Retinal pigment epithelial cell (primary cell): ENCODE measurements around the gene FAM241B.

Experiments
- DNase-seq: peaks from one replicate; pipeline ENCODE4 v3.0.0-alpha.2; 2010; ENCODE audit warnings: low read depth
- H3K4me3 ChIP-seq: 2 replicates; pipeline ENCODE4 v1.5.1; 2011; ENCODE audit warnings: mild to moderate bottlenecking, low read length, control low read depth, moderate library complexity
- TF ChIP-seq, protein P1 (sequence below): conservative IDR thresholded peaks from 2 replicates; pipeline ENCODE4 v1.5.1; 2011; ENCODE audit warnings: low read depth, low read length, control low read depth, inconsistent platforms

FAM241B gene

DNA sequence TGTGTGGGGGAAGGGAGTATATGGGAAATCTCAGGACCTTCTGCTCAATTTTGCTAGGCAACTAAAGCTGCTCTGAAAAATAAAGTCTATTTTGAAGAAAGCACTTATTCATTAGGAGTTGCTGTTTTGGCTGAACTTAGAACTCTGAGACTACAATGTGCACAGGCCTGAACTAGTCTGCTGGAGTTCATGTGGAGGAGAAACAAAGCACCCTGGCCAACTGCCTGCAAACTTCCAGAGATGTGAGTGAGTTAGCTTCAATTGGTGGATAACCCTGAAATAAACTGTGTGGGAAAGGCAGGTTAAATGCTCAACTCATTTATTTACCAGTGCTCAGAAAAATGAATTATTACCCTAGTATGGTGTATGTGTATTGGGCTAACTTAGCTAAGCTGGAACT lies 17.3 kb upstream of the FAM241B start:
- H3K4me3 ChIP-seq, result no peak overlapping the region
- no peak for DNase-seq
- TF ChIP-seq, protein P1, sequence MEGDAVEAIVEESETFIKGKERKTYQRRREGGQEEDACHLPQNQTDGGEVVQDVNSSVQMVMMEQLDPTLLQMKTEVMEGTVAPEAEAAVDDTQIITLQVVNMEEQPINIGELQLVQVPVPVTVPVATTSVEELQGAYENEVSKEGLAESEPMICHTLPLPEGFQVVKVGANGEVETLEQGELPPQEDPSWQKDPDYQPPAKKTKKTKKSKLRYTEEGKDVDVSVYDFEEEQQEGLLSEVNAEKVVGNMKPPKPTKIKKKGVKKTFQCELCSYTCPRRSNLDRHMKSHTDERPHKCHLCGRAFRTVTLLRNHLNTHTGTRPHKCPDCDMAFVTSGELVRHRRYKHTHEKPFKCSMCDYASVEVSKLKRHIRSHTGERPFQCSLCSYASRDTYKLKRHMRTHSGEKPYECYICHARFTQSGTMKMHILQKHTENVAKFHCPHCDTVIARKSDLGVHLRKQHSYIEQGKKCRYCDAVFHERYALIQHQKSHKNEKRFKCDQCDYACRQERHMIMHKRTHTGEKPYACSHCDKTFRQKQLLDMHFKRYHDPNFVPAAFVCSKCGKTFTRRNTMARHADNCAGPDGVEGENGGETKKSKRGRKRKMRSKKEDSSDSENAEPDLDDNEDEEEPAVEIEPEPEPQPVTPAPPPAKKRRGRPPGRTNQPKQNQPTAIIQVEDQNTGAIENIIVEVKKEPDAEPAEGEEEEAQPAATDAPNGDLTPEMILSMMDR, result no peak

DNA sequence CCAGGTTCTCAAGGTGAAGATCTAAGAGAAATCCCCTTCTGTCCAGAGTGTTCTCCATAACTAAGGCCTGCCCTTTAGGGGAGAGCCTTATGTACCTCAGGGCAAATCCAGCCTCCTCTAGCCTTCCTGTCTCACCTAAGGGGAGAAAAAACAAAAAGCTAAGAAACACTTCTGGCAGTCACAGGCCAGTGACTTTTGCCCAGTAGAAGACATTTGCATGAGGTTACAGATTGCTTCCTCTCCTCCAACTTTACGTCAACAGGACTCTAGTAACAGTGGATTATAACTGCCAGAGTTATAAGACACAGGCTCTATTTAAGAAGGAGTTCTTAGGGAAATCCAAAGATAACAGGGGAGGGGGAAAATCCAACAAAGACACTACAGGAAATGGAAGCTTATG lies 15.9 kb upstream of the FAM241B start:
- H3K4me3 ChIP-seq, result no peak overlapping the region
- TF ChIP-seq, protein P1, result no peak
- no peak for DNase-seq

DNA sequence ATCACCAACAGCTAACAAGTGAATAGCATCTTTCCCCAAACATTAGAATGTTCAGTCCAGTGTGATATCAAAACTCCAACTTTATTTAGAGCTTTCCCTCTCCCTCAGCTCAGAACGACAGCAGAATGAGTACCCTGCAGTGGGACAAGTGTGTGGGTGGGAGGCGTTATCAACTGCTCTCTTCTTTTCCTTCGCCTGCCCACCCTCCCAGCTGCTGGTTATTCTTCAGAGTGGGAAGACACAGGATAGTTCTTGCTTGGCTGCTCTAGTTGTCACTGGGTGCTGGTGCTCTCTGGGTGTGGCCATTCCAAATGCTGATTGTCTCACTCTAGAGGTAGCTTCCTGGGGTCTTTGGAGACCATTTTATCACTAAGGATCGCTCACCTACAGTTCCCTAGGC lies 13.7 kb upstream of the FAM241B start:
- no peak for DNase-seq
- H3K4me3 ChIP-seq, result no peak overlapping the region

DNA sequence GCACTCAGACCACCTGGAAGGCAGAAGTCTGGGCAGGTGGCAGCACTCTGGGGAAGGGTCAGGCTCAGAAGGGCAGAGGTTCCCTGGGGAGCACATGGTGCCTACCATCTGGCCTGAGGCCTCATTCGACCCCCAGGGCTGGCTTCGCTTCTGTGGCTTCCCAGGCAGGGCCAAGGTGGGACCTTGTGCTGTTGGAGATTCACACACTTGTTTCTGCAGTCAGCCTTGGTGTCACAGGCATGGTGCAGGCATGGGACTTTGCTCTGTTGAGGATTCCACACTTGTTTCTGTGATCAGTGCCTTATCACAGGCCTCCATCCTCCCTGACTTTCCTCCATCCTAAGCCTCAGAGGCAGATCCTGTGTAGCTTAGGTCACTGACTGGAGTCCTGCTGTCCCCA lies 11.3 kb upstream of the FAM241B start:
- H3K4me3 ChIP-seq, result no peak overlapping the region
- TF ChIP-seq, protein P1, result no peak
- no peak for DNase-seq

More for the DNA sequence above, 13.7 kb upstream of the FAM241B start:
- TF ChIP-seq, protein P1, result no peak

DNA sequence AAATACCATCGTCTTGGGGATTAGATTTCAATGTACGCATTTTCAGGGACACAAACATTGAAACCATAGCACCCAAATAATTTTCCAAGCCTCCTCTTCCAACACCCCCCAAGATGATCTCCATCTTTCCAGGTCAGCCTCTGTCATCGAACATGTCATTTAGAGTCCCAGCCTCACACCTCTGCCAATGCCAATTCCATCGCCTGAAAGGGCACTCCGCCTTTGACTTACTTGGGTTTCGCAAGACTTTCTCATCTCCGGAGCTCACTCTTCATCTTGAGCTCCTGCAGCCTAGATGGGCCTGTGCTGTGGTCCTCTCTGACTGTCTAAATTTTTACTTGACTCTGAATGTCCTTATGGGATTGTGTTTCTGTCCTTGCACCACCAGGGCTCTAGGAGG lies 10.4 kb upstream of the FAM241B start:
- TF ChIP-seq, protein P1, result no peak
- no peak for DNase-seq
- H3K4me3 ChIP-seq, result no peak overlapping the region

DNA sequence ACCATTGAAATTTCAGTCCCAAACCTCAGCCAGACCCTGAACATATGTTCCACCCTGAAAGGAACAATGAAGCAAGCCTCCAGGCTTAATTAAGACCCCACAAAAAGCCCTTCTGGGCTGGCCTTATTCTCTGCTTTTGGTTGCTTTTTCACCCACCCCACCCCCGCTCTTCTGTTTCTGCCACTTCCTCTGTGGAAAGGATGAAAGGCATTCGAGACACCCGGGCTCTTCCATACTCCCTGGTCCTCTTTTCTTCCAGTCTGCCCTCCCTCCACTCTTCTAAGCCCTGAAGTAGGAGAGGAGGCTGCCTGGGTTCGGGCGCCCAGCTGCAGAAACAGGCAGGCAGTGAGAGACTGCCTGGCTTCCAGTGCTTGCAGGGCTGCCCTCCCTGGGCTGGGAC lies 9.4 kb upstream of the FAM241B start:
- DNase-seq, result no peak
- TF ChIP-seq, protein P1, result no peak
- H3K4me3 ChIP-seq, result no peak overlapping the region

DNA sequence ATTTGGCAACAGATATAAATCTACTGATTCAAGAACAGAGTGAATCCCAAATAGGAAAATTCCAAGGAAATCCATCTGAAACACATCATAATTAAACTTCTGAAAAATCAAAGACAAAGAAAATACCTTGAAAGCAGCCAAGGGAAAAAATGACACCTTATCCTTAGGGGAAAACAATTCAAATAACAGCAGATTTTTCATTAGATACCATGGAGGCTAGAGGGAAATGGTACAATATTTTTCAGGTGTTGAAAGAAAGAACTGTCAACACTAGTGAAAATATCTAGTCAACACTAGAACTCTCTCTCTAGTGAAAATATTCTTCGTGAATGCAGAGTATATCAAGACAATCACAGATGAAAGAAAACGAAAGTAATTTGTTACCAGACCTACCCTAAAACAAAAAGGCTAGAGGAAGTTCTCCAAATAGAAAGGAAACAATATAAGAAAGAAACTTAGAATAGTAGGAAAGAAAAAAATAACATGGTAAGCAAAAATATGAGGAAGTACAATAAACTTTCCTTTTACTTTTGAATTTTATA lies 5.7 kb upstream of the FAM241B start:
- DNase-seq, result no peak
- TF ChIP-seq, protein P1, result no peak

More for the DNA sequence above, 5.7 kb upstream of the FAM241B start:
- H3K4me3 ChIP-seq, result no peak overlapping the region
